ENCODE measurements around the gene CILP.

GRCh38 chr15:65192016-65192415, 19.3 kb downstream of the CILP start:
- TF ChIP-seq CTCF (IDR thresholded peaks at IDR 0.05 in 2 of 3, conservative IDR thresholded peaks at IDR 0.05 in 1 of 3; ENCODE audit: borderline replicate concordance in 1 of 3, insufficient read depth in 1 of 3, low read depth in 2 of 3, low read length in 2 of 3): no peak
- TF ChIP-seq POLR2A (IDR thresholded peaks at IDR 0.05; ENCODE audit: borderline replicate concordance, extremely low read depth, insufficient read depth, insufficient read length): no peak
- TF ChIP-seq EGR1 (IDR thresholded peaks at IDR 0.05; ENCODE audit: low read depth): no peak
- TF ChIP-seq EZH2 (IDR thresholded peaks at IDR 0.05): no peak
- TF ChIP-seq POLR2AphosphoS5 (IDR thresholded peaks at IDR 0.05; ENCODE audit: low read depth, low read length): no peak
